Measurements from ENCODE around the gene DUSP9. TPM values are rescaled to one million over a fixed set of nuclear protein-coding genes. Genes with fewer than 3 reads are reported as not detected.

DUSP9 gene
- total RNA-seq, 6 experiments from 2014 or later: 0.33 to 3.9 (median 0.69) TPM

DNA sequence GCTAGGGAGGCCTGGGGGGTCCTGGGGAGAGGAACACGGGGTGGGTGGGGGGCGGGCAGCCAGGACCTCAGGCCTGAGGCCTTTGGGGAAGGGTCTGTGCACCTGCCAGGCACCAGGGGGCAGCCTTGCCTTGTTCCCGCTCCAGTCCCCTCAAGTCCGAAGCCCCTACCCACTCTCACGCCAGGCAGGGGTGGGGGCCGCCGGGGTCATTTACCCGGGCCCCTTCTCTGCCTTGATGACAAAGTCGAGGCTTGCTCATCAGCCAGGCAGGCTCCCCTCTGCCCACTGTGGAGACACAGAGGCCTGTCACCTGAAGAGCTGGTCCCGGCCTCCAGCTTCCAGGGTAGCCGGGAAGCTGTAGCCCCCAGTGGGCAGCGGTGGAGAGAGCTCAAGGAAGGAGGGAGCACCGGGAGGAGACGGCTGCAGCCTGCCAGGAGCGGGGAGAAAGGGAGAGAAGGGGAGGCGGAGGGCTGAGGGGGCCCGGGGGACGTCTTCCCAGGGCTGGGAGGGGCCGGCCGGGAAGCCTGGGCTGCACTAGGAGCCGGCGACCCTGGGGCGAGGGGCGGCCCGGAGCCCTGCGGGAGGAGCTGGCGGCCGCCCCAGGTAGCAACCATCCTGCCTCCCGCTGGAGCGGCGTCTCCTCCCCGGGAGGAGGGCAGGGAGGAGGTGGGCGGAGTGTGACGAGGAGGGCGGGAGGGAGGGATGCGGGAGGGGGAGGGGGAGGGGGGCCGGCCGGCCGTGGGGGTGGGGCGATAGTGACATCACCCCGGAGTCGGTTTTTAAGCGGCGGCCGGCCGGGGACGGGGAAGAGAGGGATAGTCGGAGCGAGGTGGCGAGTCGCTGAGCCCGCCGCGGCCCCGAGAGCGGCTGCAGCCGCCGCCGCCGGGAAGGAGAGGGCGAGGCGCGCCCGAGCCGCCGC lies 40.4 kb downstream of the DUSP9 start, which contains the start of gene SLC6A8:
Gene SLC6A8, plus strand, starts transcription at position 806 of the 919 bp plus-strand sequence. CDS start 649 bp downstream, outside the sequence.
- no peak within 1 kb of the TSS for H3K4me3 ChIP-seq
- peak; percentile 28 for TF ChIP-seq POLR2A (IDR thresholded peaks at IDR 0.05)
- TF ChIP-seq, protein P1, sequence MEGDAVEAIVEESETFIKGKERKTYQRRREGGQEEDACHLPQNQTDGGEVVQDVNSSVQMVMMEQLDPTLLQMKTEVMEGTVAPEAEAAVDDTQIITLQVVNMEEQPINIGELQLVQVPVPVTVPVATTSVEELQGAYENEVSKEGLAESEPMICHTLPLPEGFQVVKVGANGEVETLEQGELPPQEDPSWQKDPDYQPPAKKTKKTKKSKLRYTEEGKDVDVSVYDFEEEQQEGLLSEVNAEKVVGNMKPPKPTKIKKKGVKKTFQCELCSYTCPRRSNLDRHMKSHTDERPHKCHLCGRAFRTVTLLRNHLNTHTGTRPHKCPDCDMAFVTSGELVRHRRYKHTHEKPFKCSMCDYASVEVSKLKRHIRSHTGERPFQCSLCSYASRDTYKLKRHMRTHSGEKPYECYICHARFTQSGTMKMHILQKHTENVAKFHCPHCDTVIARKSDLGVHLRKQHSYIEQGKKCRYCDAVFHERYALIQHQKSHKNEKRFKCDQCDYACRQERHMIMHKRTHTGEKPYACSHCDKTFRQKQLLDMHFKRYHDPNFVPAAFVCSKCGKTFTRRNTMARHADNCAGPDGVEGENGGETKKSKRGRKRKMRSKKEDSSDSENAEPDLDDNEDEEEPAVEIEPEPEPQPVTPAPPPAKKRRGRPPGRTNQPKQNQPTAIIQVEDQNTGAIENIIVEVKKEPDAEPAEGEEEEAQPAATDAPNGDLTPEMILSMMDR (IDR thresholded peaks at IDR 0.05): peak in 1 of 4 donors; percentile 15
- no peaks in the 10 kb centered on the region for H3K9me3 ChIP-seq
- H3K27me3 ChIP-seq: no peaks in the 10 kb centered on the region
- intact Hi-C loops (cut with DNase I): no loop called here
- H3K27ac ChIP-seq: no peak within 1 kb of the TSS
- no peaks in the 10 kb centered on the region for H3K4me1 ChIP-seq
- ATAC-seq: peak; percentile 63 to 80 (median 75)
- WGBS (ENCODE audit: insufficient coverage, low coverage, low lambda C conversion rate, missing lambda C conversion rate): 0% methylated on average over 5 of the region's 66 CpGs
- peak; percentile 64 to 78 (median 71) for DNase-seq
- H3K36me3 ChIP-seq: no peaks in the 10 kb centered on the region

- no peaks in the 10 kb centered on the region for H3K27me3 ChIP-seq
- H3K4me3 ChIP-seq: no peak overlapping the region
- no peaks in the 10 kb centered on the region for H3K36me3 ChIP-seq
- ATAC-seq: no peak
- H3K27ac ChIP-seq: no peak overlapping the region
- DNase-seq: no peak
- H3K4me1 ChIP-seq: no peaks in the 10 kb centered on the region
- no peaks in the 10 kb centered on the region for H3K9me3 ChIP-seq
- TF ChIP-seq, protein P1 (IDR thresholded peaks at IDR 0.05): no peak
- TF ChIP-seq POLR2A (IDR thresholded peaks at IDR 0.05): no peak
- WGBS (ENCODE audit: insufficient coverage, low coverage, low lambda C conversion rate, missing lambda C conversion rate): no CpG with 5 or more reads among the region's 69 CpGs
- intact Hi-C loops (cut with DNase I): no loop called here
Measured at GRCh38 chrX:153688071-153688470, 41.1 kb downstream of the DUSP9 start.

- ATAC-seq: no peak
- Histone ChIP-seq H3K27ac (no peak overlapping the region), H3K27me3 (no peaks in the 10 kb centered on the region), H3K4me3 (no peak overlapping the region), H3K36me3 (no peaks in the 10 kb centered on the region), H3K4me1 (no peaks in the 10 kb centered on the region), H3K9me3 (no peaks in the 10 kb centered on the region)
- intact Hi-C loops (cut with DNase I): no loop called here
- DNase-seq: no peak
- 42% methylated on average over 10 of the region's 57 CpGs for WGBS (ENCODE audit: insufficient coverage, low coverage, low lambda C conversion rate, missing lambda C conversion rate)
- TF ChIP-seq, protein P1 (IDR thresholded peaks at IDR 0.05): no peak
- no peak for TF ChIP-seq POLR2A (IDR thresholded peaks at IDR 0.05)
Measured at GRCh38 chrX:153688506-153688905, 41.5 kb downstream of the DUSP9 start.

GRCh38 chrX:153688911-153689590 lies 42.0 kb downstream of the DUSP9 start:
- WGBS (ENCODE audit: insufficient coverage, low coverage, low lambda C conversion rate, missing lambda C conversion rate): 31% methylated on average over 5 of the region's 53 CpGs
- no peak overlapping the region for H3K27ac ChIP-seq
- H3K9me3 ChIP-seq: no peaks in the 10 kb centered on the region
- no peak for TF ChIP-seq POLR2A (IDR thresholded peaks at IDR 0.05)
- TF ChIP-seq, protein P1 (IDR thresholded peaks at IDR 0.05): no peak
- H3K4me1 ChIP-seq: no peaks in the 10 kb centered on the region
- H3K36me3 ChIP-seq: no peaks in the 10 kb centered on the region
- no peak overlapping the region for H3K4me3 ChIP-seq
- peak in 1 of 3 donors; percentile 54 for DNase-seq
- intact Hi-C loops (cut with DNase I): no loop called here
- ATAC-seq: no peak
- H3K27me3 ChIP-seq: no peaks in the 10 kb centered on the region

Data from right lobe of liver (tissue), 6 donors.